Thoracic aorta (tissue), 2 donors: Measurements from ENCODE around the gene TUBB4B. TPM values are rescaled to one million over a fixed set of nuclear protein-coding genes. Genes with fewer than 3 reads are reported as not detected.
A peak's percentile ranks its signal among the peaks of the same experiment; 100 is the strongest.

Experiments
- ATAC-seq: fragments of 150-250 bp; one replicate; pipeline ENCODE4 v1.8.0; 2017; ENCODE audit warnings: low read depth; ENCODE audit not compliant: insufficient number of reproducible peaks, low FRiP score
- DNase-seq: peaks from one replicate; pipeline ENCODE4 v3.0.0-alpha.2; 2020; ENCODE audit warnings: low spot score
- H3K27ac ChIP-seq, 2 donors: fragments of 200-600 bp; sonication (generic); 1 replicate in 1 of 2; 2 replicates in 1 of 2; pipeline ENCODE4 v1.5.1; 2016; ENCODE audit warnings: mild to moderate bottlenecking in 2 of 2, moderate library complexity in 2 of 2
- H3K27me3 ChIP-seq: fragments of 200-600 bp; sonication (generic); replicated peaks from 2 replicates; pipeline ENCODE4 v1.6.0; 2016; ENCODE audit warnings: mild to moderate bottlenecking; ENCODE audit not compliant: insufficient read depth
- H3K36me3 ChIP-seq: fragments of 200-600 bp; sonication (generic); one replicate; pipeline ENCODE4 v1.5.1; 2016
- H3K4me1 ChIP-seq, 2 donors: fragments of 200-600 bp; sonication (generic); 1 replicate in 1 of 2; 2 replicates in 1 of 2; pipeline versions ENCODE4 v1.5.1 to v1.6.0; 2016; ENCODE audit warnings: low read depth in 2 of 2, mild to moderate bottlenecking in 1 of 2; ENCODE audit not compliant: control insufficient read depth in 1 of 2
- H3K4me3 ChIP-seq: fragments of 200-600 bp; sonication (generic); 2 replicates; pipeline ENCODE4 v1.5.1; 2016; ENCODE audit warnings: mild to moderate bottlenecking
- H3K9me3 ChIP-seq: fragments of 200-600 bp; sonication (generic); 2 replicates; pipeline ENCODE4 v1.5.1; 2016
- total RNA-seq, 2 donors: library from RNA; depleted of rRNA; stranded (reverse); fragments of >200 nt; gene quantifications; one replicate each; pipeline versions ENCODE4 v1.1.0 to v1.2.3, GENCODE V29; 2016
- TF ChIP-seq, protein P1 (sequence below): fragments of 200-600 bp; sonication (generic); IDR thresholded peaks from one replicate; pipeline ENCODE4 v1.5.1; 2019; ENCODE audit warnings: antibody characterized with exemption

The TUBB4B gene
- total RNA-seq, 2 donors from 2014 or later = 172 to 193 TPM

DNA sequence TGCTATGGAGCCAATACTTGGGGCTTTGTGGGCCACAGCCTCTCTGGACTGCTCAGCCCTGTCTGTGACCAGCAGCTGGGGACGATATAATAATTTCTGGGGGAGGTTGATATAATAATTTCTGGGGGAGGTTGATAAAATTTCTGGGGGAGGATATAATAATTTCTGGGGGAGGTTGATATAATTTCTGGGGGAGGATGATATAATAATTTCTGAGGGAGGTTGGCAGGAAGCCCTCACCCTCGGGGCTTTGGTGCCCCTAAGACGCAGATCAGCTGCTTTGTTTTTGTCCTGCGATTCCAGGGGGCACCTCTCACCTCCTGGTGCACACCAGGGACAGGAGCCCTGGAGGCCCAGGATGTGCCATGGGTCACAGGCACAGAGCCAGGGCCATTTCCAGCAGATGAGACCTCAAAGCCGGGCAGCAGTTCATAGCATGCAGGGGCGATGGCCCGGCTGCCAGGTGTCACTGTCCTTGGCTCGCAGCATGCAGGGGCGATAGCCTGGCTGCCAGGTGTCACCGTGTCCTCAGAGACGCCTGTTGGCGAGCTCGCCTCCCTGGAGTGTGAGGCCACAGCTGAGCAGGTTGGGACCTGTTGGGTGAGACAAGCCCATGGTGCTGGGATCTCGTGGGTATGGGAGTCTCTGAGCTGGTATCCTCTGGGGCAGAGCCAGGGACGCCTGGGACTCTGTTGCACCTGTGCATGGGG, 32.7 kb downstream of the TUBB4B start:
- TF ChIP-seq, protein P1, sequence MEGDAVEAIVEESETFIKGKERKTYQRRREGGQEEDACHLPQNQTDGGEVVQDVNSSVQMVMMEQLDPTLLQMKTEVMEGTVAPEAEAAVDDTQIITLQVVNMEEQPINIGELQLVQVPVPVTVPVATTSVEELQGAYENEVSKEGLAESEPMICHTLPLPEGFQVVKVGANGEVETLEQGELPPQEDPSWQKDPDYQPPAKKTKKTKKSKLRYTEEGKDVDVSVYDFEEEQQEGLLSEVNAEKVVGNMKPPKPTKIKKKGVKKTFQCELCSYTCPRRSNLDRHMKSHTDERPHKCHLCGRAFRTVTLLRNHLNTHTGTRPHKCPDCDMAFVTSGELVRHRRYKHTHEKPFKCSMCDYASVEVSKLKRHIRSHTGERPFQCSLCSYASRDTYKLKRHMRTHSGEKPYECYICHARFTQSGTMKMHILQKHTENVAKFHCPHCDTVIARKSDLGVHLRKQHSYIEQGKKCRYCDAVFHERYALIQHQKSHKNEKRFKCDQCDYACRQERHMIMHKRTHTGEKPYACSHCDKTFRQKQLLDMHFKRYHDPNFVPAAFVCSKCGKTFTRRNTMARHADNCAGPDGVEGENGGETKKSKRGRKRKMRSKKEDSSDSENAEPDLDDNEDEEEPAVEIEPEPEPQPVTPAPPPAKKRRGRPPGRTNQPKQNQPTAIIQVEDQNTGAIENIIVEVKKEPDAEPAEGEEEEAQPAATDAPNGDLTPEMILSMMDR = no peak
- peaks cover 23% of the 10 kb centered on the region for H3K36me3 ChIP-seq
- no peak overlapping the region for H3K4me3 ChIP-seq
- peaks cover 30 to 50% of the 10 kb centered on the region in 2 donors for H3K4me1 ChIP-seq
- H3K9me3 ChIP-seq = no peaks in the 10 kb centered on the region
- DNase-seq = no peak
- ATAC-seq = no peak
- H3K27ac ChIP-seq = no peak overlapping the region
- no peaks in the 10 kb centered on the region for H3K27me3 ChIP-seq

DNA sequence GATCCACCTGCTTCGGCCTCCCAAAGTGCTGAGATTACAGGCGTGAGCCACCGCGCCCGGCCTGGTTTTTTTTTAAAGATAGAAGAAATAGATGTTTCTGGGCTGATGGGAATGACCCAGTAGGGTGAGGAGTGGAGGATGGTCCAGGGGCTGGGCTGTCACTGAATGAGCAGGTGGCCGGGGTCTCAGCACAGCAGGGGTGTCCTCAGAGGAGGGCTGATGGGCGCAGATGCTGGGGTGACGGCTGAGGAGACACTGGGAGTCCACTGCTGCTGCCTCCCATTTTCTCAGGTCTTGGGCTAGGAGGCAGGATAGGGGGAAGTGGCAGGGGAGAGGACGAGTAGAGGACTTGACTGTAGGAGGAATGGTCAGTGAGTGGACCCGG, 34.1 kb downstream of the TUBB4B start:
- H3K4me1 ChIP-seq = peaks cover 18 to 36% of the 10 kb centered on the region in 2 donors
- no peak overlapping the region for H3K27ac ChIP-seq
- H3K36me3 ChIP-seq = peaks cover 23% of the 10 kb centered on the region
- DNase-seq = no peak
- ATAC-seq = no peak
- H3K27me3 ChIP-seq = no peaks in the 10 kb centered on the region
- H3K9me3 ChIP-seq = no peaks in the 10 kb centered on the region
- TF ChIP-seq, protein P1 = no peak
- no peak overlapping the region for H3K4me3 ChIP-seq

DNA sequence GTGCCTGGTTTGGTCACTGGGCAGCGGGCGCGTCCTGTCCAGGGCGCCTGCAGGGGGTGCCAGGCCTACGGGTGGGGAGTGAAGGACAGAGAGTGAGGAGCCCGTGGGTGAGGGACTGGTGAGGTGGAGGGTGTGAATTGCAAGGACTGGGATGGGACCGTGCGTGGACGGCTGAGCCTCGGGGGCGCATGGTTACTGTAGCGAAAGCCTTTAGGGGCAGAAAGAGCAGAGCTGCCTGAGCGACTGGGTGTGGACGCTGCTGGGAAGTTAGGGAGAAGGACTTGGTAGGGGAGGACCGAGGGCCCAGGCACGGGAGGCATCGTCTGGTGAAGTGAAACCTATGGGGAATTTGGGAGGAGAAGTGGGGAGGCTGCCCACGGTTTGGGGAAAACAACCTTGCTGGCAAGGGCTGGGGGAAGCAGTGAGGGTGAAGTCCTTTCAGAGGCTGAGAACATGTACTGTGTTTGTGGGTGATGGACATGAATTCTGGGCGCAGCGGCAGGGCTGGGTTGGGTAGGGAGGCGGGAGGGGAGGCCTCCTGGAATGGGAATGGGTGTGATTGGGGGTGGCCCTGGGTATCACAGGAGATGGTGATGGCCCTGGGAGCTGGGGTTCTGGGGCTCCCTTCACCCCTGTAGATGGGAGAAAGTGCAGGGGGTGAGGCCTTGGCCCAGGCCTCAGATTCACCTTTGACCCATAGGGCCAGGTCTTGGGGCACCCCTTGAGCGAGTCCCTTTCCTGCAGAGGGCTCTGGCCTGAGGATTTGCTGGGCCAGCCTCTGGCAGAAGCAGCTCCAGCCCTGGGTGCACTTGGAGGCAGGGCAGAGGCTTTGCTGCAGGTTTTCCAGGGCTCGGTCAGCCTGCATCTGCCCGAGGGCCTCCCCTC, 34.7 kb downstream of the TUBB4B start:
- no peak overlapping the region for H3K4me3 ChIP-seq
- no peak for ATAC-seq
- H3K4me1 ChIP-seq = peaks cover 18 to 31% of the 10 kb centered on the region in 2 donors

DNA sequence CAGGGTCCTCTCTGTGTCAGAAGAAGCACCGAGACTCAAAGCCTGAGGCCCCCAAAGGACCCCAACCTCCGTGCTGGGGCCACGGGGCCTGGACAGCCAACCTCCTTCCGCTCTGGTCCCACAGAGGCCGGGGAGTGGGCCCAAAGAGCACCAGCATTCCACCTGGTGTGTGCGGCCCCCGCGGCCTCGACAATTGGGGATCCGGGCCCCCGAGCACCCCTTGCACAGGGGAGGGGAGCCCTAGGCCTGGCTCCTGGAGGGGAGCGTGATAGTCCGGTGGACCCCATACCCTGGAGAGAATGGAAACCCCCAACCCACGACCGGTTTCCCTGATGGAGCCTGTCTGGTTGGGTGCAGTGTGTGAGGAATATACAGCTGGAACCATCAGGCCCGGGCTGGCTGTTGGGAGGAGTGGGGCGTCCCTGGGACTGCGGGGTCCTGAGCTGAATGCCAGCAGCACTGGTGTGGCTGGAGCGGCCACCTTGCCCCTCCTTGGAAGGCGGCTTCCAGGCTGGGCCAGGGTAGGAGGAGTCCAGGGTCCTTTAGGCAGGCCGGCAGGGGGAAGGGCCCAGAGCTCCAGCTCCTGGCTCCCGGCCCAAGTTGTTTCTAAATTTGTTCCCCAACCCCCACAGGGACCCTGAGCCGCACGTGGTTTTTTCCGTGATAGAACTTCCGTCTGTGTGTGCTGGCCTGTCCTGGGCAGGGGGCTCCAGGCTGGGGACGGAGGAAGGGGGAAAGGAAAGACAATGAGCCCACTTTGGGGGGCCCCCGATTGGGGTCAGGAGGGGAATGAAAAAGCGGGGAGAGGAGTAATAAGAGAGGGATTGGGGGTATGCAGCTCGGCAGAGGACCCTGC, 35.6 kb downstream of the TUBB4B start:
- Histone ChIP-seq H3K9me3 (no peaks in the 10 kb centered on the region), H3K27ac (peak overlapping the region; percentile 80 to 86), H3K4me1 (peaks cover 14 to 27% of the 10 kb centered on the region in 2 donors), H3K4me3 (peak overlapping the region; percentile 86), H3K27me3 (no peaks in the 10 kb centered on the region), H3K36me3 (peaks cover 18% of the 10 kb centered on the region)
- peak; percentile 64 for ATAC-seq
- TF ChIP-seq, protein P1 = no peak
- DNase-seq = no peak

More for the DNA sequence above, 34.7 kb downstream of the TUBB4B start:
- H3K36me3 ChIP-seq = peaks cover 23% of the 10 kb centered on the region
- H3K27me3 ChIP-seq = no peaks in the 10 kb centered on the region
- H3K9me3 ChIP-seq = no peaks in the 10 kb centered on the region
- no peak for DNase-seq
- TF ChIP-seq, protein P1 = no peak
- peak overlapping the region in 1 of 2 donors; percentile 86 for H3K27ac ChIP-seq
